ENCODE results near the gene IFT88. TPM values are rescaled to one million over a fixed set of nuclear protein-coding genes. Genes with fewer than 3 reads are reported as not detected.

IFT88 gene
- total and polyA plus RNA-seq, 2 of the 8 experiments (the other 6 are each of a cell fraction or from before 2014, with no cell fraction given) = 1.7 to 5.8 TPM

- Histone ChIP-seq H3K79me2 (ENCODE audit: control insufficient read depth in 1 of 2, insufficient read depth in 2 of 2, low read length in 2 of 2) (no peaks in the 10 kb centered on the region), H3K9me3 (ENCODE audit: insufficient read depth in 2 of 2, low read depth in 1 of 2, low read length in 1 of 2) (no peaks in the 10 kb centered on the region), H3K36me3 (ENCODE audit: control insufficient read depth in 2 of 4, insufficient read depth in 4 of 4, low read length in 3 of 4) (no peaks in the 10 kb centered on the region), H2AFZ (ENCODE audit: low read length) (no peak overlapping the region), H2BK5ac (ENCODE audit: low read depth, low read length) (no peak overlapping the region), H3K14ac (ENCODE audit: insufficient read length) (no peak overlapping the region), H4K20me1 (replicated peaks in 1 of 2; ENCODE audit: control insufficient read depth in 1 of 2, insufficient read depth in 2 of 2, low read length in 2 of 2) (peaks cover 0 to 1% of the 10 kb centered on the region in 2 experiments), H3K4ac (replicated peaks; ENCODE audit: insufficient read length, low read depth, low read length) (no peak overlapping the region), H3K18ac (ENCODE audit: extremely low read depth, low read length) (no peak overlapping the region), H3K9ac (replicated peaks in 1 of 4; ENCODE audit: extremely low read depth in 1 of 4, low read depth in 3 of 4, low read length in 3 of 4) (no peak overlapping the region), H2BK20ac (ENCODE audit: low read length) (no peak overlapping the region), H4K91ac (replicated peaks; ENCODE audit: insufficient read length, low read length) (no peak overlapping the region), H3K79me1 (ENCODE audit: low read depth, low read length) (no peaks in the 10 kb centered on the region), H3K4me2 (ENCODE audit: insufficient read depth in 1 of 2, low read depth in 2 of 2, low read length in 2 of 2) (no peak overlapping the region), H2AK5ac (ENCODE audit: low read depth, low read length) (no peak overlapping the region), H4K8ac (ENCODE audit: extremely low read depth, insufficient read depth, low read length) (no peak overlapping the region), H2BK12ac (ENCODE audit: low read depth, low read length) (no peak overlapping the region), H4K5ac (ENCODE audit: insufficient read length, low read depth, low read length) (no peak overlapping the region), H3K23me2 (ENCODE audit: low read depth, low read length) (peaks cover 3% of the 10 kb centered on the region; the same call in 1 of the 2 replicates), H3K23ac (ENCODE audit: insufficient read length) (no peak overlapping the region), H3K56ac (replicated peaks; ENCODE audit: insufficient read length, low read depth, low read length) (no peak overlapping the region), H3K27ac (ENCODE audit: low read depth, low read length) (no peak overlapping the region), H3K4me3 (ENCODE audit: extremely low read depth in 1 of 4, insufficient read depth in 2 of 4, low read depth in 3 of 4, low read length in 4 of 4) (no peak overlapping the region), H3K27me3 (replicated peaks in 1 of 4; ENCODE audit: control insufficient read depth in 3 of 4, extremely low read depth in 1 of 4, insufficient read depth in 3 of 4, low read length in 3 of 4) (no peaks in the 10 kb centered on the region), H2BK15ac (ENCODE audit: low read length) (no peak overlapping the region), H2BK120ac (replicated peaks; ENCODE audit: low read depth, low read length) (no peak overlapping the region), H3K4me1 (replicated peaks in 1 of 4; ENCODE audit: control insufficient read depth in 3 of 4, insufficient read depth in 4 of 4, low read length in 3 of 4) (no peaks in the 10 kb centered on the region)
- POLR2A ChIA-PET (ENCODE audit: partially characterized antibody) = no interaction called here
- CTCF ChIA-PET (ENCODE audit: partially characterized antibody) = interaction anchor here (0.8 to 1.3 kb wide), 3 partner anchors 9 to 257 kb away, joined by 3 to 4 read pairs (median 3); no protein-coding TSS in a partner anchor
- DNase-seq (ENCODE audit: low read depth in 1 of 2, low spot score in 2 of 2) (no peak), FAIRE-seq (no peak)
- TF ChIP-seq ZNF274 (IDR thresholded peaks at IDR 0.05; ENCODE audit: borderline replicate concordance, extremely low read depth, low read length) = no peak
- no peak for TF ChIP-seq ASH2L (IDR thresholded peaks at IDR 0.05; ENCODE audit: low read length)
- TF ChIP-seq POU5F1 (IDR thresholded peaks at IDR 0.05; ENCODE audit: low read depth, low read length) = no peak
- no peak for TF ChIP-seq SAP30 (IDR thresholded peaks at IDR 0.05; ENCODE audit: insufficient read depth, insufficient replicate concordance, low read length)
- TF ChIP-seq TAF1 (IDR thresholded peaks at IDR 0.05; ENCODE audit: low read depth, low read length) = no peak
- TF ChIP-seq SUZ12 (IDR thresholded peaks at IDR 0.05; ENCODE audit: low read length) = no peak
- no peak for TF ChIP-seq FOSL1 (IDR thresholded peaks at IDR 0.05; ENCODE audit: insufficient read depth, low read depth, low read length)
- no peak for TF ChIP-seq MAX (IDR thresholded peaks at IDR 0.05)
- no peak for TF ChIP-seq CREB1 (IDR thresholded peaks at IDR 0.05)
- no peak for TF ChIP-seq TEAD4 (IDR thresholded peaks at IDR 0.05; ENCODE audit: low read depth, low read length)
- TF ChIP-seq RNF2 (IDR thresholded peaks at IDR 0.05; ENCODE audit: borderline replicate concordance, low read depth, low read length, missing control alignments, poor library complexity, severe bottlenecking) = no peak
- TF ChIP-seq SRF (IDR thresholded peaks at IDR 0.05; ENCODE audit: low read depth, low read length) = no peak
- TF ChIP-seq CBX8 (IDR thresholded peaks at IDR 0.05; ENCODE audit: borderline replicate concordance, low read depth, low read length) = no peak
- TF ChIP-seq TBP (IDR thresholded peaks at IDR 0.05; ENCODE audit: low read depth, low read length) = no peak
- no peak for TF ChIP-seq ATF3 (IDR thresholded peaks at IDR 0.05; ENCODE audit: insufficient read depth, low read depth, low read length)
These were observed 4.7 kb downstream of the IFT88 start for GRCh38 chr13:20571676-20572075.

All from H1 (cell line).